ENCODE results near the gene TRMT6.

DNA sequence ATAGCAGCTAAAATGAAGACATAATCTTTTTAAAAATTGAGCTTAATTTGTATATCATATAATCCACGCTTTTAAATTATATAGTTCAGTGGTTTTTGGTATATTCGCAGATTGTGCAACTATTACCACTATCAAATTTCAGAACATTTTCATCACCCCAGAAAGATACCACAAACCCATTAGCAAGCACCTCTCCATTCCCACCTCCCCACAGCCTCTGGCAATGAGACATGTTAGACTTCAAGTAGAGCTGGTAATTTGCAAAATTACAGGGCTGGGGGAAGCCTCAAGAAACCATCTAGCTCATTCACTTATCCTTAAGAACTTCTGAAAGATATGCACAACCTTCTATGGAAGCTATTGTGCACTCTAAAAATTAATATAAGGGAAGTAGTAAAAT is 37.2 kb downstream of the TRMT6 start:
- no peak for TF ChIP-seq CTCF (IDR thresholded peaks at IDR 0.05; ENCODE audit: poor library complexity)
- TF ChIP-seq EZH2phosphoT487 (IDR thresholded peaks at IDR 0.05; ENCODE audit: low read depth, severe bottlenecking, unreplicated experiment) = no peak
- TF ChIP-seq EZH2 (IDR thresholded peaks at IDR 0.05; ENCODE audit: borderline replicate concordance) = no peak
